NCI-H2107 treated with DMSO at 0.1 percent for 48 hours (cell line): ENCODE measurements around the gene ASTN1.

Experiments used
- DNase-seq: peaks from one replicate; lab custom pipeline; 2025; ENCODE audit not compliant: unreplicated experiment; lab: John Stamatoyannopoulos, UW

ASTN1 gene

GRCh38 chr1:176934370-176934769 is 230.1 kb downstream of the ASTN1 start:
- DNase-seq, result no peak

DNA sequence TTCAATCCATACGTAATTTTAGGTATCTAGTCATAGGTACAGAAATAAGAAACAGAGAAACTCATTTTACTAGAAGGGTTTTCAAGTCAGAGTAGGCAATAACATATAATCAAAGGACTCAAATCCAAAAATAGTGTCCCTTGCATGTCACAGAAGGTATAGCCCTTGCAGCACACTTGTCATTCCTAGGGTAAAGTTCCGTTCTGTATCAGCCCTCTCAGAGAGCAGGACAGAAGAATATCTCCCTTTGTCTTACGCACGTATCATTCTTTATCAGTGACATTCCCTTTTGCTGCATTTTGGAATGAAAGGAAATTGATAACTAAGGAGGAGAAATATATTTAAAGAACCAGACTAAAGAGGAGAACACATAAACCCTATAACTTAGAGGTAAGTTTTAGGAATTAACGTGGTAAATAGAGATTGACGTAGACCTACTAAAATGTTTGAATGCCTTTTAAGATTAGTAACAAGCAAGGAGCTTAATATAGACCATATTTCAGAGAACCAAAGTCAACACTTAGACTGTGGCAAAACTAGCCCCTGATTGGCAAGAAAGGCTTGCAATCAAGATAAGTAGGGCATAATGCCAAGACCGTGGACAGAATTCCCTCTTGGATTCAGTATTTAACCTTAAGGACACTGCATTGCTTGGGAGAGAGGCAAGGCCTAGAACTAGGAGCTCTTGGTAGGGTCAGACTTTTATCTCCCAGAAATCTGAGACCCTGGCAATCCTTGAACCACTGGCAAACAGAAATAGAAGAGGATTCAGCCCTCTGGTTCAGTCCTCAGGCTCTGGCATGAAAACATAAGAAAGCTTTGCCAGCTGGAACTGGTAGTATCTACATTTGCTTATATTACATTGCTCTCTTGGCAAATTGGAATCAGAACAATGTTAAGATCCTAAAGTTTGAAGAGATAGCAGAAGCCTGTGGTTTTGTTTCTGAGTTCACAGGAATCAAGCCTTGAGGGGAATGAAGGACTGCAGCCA is 232.1 kb downstream of the ASTN1 start:
- DNase-seq, result no peak

- no peak for DNase-seq
Observed at GRCh38 chr1:176931526-176931925, 233.0 kb downstream of the ASTN1 start.

DNA sequence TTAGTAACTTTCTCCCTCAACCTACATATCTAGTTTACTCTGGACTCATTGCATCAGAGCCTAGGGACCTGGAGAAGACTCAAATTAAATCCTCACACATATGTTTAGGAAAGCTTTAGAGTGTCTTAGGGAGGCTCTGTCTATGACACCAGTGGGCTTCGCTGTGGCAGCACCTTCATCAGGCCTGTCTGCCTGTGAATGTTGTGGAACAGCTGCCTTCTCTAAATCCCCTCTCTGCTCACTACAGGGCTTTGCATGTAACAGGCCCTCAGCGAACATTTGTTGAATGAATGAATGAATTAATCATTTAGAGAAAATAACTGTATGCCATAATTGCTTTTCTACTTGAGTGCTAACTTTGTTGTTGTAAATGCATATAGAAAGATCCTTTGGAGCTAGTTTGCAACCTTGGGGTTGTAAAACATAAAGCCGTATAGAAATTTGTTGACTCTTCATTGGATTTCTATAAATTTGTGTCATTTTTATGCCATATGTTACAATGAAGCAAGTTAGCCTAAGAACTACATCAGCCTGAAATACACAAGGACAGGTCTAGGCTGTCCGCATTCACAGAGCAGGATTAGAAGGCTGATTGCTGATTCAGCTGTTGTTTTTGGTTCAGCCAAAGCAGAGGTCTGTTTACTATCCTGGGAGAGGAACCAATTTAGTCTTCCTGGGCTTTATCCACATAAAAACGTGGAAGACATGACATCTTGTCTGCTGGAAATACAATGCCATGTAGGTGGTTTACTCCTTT is 238.0 kb downstream of the ASTN1 start:
- no peak for DNase-seq

DNA sequence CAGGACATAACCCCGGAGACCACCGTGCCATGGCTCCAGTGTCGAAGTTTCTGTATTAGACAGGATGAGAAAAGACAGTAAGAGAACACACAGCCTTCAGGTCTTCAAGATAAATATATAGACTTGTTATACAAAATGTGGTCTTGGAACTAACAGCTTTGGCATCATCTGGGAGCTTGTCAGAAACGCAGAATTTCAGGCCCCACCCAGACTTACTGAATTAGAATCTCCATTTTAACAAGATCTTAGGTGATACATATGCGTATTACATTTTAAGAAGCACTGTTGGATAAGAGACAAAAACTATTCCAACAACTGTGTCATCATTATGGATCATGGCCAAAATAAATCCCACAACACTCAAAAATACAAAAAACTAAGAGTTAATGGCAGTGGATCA is 239.3 kb downstream of the ASTN1 start:
- DNase-seq, result no peak

GRCh38 chr1:176923283-176923682 is 241.2 kb downstream of the ASTN1 start:
- no peak for DNase-seq

DNA sequence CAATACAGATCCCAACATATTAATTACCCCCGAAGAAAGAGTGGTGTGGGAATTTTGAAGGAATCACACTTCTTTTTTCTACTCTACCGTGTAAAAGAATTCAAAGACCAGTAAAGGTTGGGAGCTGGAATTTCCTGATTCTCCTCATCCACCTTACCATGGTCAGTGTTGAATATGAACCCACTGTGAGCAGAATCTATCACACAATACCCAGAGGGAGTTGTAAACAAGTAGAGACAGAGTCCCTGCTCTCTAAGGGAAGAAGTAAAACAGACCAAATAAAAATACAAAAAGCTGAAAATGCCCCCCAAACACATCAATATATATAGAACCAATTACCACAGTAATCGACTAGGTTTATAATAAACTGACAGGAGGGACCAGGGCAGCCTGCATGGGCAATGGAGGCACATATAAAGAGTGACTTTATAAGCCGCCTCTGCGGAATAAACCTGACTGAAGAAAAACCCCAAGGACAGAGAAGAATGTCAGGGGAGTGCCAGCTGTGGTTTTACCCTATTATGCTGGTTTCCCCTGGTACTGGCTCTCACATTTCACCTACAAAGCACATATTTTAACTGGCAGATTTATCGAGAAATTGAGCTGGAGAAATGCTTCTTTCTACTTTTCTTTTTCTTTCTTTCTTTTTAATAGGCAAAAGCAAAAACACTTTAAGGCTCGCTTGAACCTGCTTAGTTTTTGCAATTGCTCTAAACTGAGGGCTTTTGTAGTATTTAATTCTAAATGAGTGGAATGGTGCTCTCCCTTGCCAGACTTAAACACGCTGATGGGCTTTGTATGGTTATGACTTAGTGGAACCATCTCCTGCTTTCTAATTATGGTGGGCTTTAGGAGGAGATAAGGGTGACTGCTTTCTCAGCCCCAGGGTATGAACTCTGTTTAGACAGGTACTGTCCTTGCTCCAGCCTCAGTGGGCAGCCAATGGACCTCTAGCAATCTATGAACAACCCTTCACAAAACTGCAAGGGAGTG is 244.8 kb downstream of the ASTN1 start:
- DNase-seq, result no peak

GRCh38 chr1:176905648-176906047 is 258.9 kb downstream of the ASTN1 start:
- no peak for DNase-seq

DNA sequence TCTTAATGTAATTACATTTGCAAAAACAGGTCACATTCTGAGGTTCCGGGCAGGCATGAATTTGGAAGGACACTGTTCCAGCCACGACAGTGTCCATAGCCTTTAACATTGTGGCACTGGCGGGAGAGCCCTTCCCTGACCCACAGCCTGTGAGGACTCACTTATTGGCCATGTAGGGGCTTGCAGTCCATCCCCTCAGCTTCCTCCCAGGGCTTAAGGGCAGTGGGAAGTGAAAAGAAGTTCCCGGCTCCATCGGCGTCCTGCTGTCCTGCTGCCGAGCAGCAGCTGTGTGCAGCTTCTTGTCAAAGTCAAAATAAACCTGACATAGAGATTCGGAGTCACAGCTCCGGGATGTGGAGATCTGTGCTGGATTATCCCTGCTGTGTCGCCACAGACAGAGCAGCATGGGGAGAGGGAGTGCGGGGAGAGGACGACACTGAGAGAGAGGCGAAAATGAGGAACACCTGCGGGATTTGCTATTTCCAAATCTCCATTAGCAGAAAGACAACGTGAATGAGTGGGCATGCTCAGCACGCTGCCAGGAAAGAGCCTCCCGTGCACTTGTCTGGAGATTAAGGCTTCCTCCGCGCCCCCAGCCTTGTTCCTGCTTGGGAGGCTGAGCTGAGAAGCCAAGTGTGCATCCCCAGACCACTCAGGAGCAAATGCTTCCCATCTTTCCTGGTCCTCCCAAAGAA is 260.3 kb downstream of the ASTN1 start:
- no peak for DNase-seq

GRCh38 chr1:176903474-176903873 is 261.0 kb downstream of the ASTN1 start:
- DNase-seq, result no peak

DNA sequence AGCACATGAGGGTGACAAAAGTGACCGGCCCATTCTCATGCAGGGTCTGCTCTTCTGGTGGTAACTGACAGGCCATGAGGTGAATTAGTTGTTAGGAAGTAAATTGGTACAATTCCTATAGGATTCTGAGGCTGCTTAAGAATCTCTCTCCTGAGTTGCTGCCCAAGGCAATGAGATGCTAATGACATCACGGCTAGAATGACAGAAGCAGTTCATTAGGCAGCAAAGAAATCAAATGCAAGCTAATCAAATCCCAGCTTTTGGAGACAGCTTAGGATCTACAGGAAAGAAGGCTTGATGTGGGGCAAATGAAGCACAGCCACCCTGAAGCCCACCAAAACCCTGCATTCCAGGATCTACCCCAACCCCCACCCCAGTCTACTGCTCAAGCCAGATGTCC is 265.2 kb downstream of the ASTN1 start:
- no peak for DNase-seq

DNA sequence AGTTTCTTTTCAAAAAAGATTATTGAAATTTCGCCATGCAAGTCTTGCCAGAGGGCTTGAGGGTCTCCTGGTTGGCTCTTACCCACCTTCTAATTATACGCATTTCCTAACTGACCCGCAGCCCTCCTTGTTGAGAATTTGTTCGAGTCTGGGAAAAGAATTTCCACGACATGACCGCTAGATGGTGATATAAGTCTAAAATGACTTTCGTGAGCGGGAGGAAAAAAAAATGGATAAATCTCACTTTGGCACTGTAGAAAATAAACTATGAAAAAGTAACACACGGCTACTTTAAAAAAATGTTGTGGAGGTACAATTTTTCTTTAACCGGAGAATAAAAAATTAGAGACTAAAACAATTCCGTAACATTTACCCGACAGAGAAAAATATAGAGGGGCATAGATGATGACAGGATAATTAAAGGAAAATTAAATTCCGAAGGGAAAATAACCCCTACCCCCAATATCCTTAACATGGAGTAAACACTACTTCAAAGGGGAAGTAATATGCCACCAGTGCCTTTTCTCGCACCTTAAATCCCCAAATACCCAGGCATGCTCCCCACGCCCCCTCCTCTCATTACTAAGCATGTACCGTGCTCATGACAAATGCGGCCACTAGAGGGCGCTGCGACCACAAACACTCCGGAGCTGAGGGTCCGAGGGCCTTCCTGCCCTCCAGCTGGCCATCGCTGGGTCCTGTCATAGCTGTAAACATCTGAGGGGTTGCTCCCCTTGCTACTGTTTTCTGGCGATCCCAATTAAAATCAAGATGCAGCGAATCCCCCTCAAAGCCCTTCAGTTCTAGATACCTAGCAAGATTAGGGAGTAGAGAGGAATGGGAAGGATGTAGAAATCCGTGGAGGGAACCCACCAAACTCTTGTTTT is 266.9 kb downstream of the ASTN1 start:
- DNase-seq, result peak; percentile 67

DNA sequence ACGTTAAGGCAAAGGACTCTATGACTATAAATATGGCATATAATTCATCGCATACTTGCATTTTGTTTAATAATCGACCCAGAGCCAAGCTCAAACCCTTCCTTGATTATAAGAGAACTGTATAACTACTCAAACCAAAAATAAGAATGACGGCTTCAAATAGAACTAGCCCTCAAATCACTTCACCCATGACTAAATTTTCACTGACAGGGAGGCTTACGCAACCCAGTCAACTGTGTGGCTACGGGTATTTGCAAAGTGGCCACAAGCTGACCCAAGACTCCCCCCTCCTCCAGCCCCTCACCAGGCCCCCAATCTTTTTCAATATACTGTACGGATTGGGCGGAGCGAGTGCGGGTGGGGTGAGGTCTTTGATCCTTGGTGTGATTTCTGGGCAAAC is 268.3 kb downstream of the ASTN1 start:
- DNase-seq, result no peak

DNA sequence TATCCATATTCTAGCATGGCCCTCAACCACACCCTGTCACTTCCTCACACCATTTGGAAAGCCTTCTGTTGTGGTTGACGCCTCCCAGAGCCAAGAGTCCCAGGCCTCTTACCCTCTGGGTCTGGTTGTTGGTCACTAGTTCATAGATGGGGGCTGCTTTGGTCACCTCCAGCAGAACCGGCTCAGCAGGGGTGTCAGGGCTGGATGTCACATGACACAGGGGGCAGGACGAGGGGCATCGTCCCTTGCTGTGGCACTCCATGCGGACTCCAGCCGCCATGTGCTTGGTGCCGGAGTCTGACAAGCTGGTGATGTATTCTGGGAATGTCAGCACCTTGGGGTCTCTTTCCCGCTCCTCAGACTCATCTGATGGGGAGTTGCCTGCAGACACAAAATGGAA is 270.1 kb downstream of the ASTN1 start:
- no peak for DNase-seq

- no peak for DNase-seq
Observed at GRCh38 chr1:176893625-176894352, 270.7 kb downstream of the ASTN1 start.

DNA sequence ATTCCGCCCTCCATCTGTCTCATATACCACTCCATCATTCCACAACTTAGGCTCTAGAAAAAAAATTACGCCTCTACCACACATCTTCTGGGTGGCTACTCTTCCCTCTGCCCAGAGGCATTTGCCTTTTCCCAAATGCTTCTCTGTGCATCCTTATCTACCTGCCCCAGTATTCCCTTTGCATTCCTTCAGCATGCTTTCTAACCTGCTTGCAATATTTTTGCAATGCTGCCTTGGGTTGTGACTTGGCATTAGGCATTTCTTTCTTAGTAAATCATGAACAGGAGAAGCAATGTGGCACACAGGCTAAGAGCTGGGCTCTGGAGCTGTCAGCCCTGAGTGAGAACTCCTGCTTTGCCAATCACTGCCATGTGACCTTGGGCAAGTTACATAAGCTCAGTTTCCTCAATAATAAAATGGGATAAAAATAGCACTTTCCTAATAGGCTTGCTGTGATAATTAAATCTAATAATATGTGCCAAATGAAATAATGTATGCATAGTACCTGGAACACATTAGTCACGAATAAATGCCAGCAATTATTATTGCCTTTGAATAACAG is 276.0 kb downstream of the ASTN1 start:
- no peak for DNase-seq

- no peak for DNase-seq
Observed at GRCh38 chr1:176885751-176886150, 278.8 kb downstream of the ASTN1 start.

DNA sequence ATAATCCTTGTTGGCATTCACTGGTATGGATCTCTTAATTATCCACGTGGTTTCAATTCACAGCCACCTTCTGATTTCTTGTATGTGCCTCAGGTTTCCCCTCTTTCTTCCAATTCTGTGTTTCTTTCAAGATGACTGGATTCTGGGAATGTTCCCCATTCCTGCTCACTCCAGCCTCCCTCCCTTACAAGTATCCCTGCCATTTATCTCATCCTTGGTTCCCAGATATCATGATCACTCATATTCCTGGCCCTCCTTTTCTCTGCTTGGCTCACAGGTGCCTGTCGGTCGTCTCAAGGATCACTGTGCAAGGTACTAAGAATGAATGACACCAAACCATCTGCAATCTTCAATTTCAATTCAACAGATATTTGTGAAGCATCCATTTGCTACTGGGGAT is 279.2 kb downstream of the ASTN1 start:
- no peak for DNase-seq
